ENCODE results near the gene ANO7. TPM values are rescaled to one million over a fixed set of nuclear protein-coding genes. Genes with fewer than 3 reads are reported as not detected.
A peak's percentile ranks its signal among the peaks of the same experiment; 100 is the strongest.

ANO7 gene
- total and polyA plus RNA-seq, 2 of the 13 experiments (the other 11 are each of a cell fraction or from before 2014, with no cell fraction given): 4.1 to 4.9 TPM

GRCh38 chr2:241209271-241209670 lies 20.8 kb downstream of the ANO7 start (continued):
- 0 out of 2 replicates have a peak, but pooled peaks have one; percentile 13 for TF ChIP-seq CTCF (CRISPR knock-in tag; IDR thresholded peaks at IDR 0.05)
- no peak for TF ChIP-seq ZNF160 (CRISPR knock-in tag; IDR thresholded peaks at IDR 0.05)
- TF ChIP-seq ZNF816 (CRISPR knock-in tag; IDR thresholded peaks at IDR 0.05; ENCODE audit: borderline replicate concordance): no peak

GRCh38 chr2:241211276-241211675 lies 22.8 kb downstream of the ANO7 start:
- Histone ChIP-seq H3K36me3 (replicated peaks in 1 of 2; ENCODE audit: control insufficient read depth in 1 of 2, insufficient read depth in 2 of 2, low read length in 2 of 2) (no peaks in the 10 kb centered on the region), H3K4me2 (ENCODE audit: low read depth, low read length) (no peak overlapping the region), H3K27ac (ENCODE audit: extremely low read length, insufficient read depth, low read length) (no peak overlapping the region), H3K9me3 (ENCODE audit: low read length) (no peaks in the 10 kb centered on the region), H4K20me1 (ENCODE audit: insufficient read depth, low read length) (no peaks in the 10 kb centered on the region), H3K79me2 (ENCODE audit: insufficient read depth, low read length) (no peaks in the 10 kb centered on the region), H3K27me3 (ENCODE audit: control insufficient read depth in 1 of 2, insufficient read depth in 2 of 2, low read length in 2 of 2) (peaks cover 29 to 57% of the 10 kb centered on the region in 2 experiments), H2AFZ (ENCODE audit: low read length) (no peak overlapping the region), H3K9ac (ENCODE audit: insufficient read depth, low read depth, low read length) (no peak overlapping the region), H3K4me3 (replicated peaks in 1 of 3; ENCODE audit: insufficient read depth in 1 of 3, low read depth in 2 of 3, low read length in 3 of 3) (no peak overlapping the region), H3K4me1 (ENCODE audit: insufficient read depth, low read length) (peaks cover 35% of the 10 kb centered on the region)
- in situ Hi-C loops (cut with HindIII; ENCODE audit: extremely low pct_ligation_motif_present, low pct_unique_long_range_greater_than_20kb) (loop anchor here (25.0 kb wide), 1 partner anchor 649 kb away; the partner anchor contains the start of genes ANKMY1, DUSP28 and RNPEPL1), intact Hi-C loops (cut with micrococcal nuclease; ENCODE audit: unreplicated experiment) (no loop called here)
- no peak for FAIRE-seq
- ChIA-PET CTCF (ENCODE audit: low intra/inter-chr PET ratio, low total read pairs) (interaction anchor here (1.0 kb wide), 1 partner anchor 130 kb away, joined by 3 read pairs; no protein-coding TSS in a partner anchor), POLR2A (no interaction called here)
- DNase-seq (ENCODE audit: low spot score): no peak
- 8% methylated on average over 2 of the region's 2 CpGs for WGBS (ENCODE audit: low lambda C conversion rate)
- peak; percentile 11; the same call in 2 of the 3 replicates for ATAC-seq
- BruUV-seq (replicated peaks): no TSS peak
- no peak for TF ChIP-seq EHMT2 (IDR thresholded peaks at IDR 0.05; ENCODE audit: borderline replicate concordance, low read depth, low read length)
- no peak for TF ChIP-seq ZNF704 (CRISPR knock-in tag; IDR thresholded peaks at IDR 0.05; ENCODE audit: borderline replicate concordance)
- TF ChIP-seq ZNF468 (CRISPR knock-in tag; IDR thresholded peaks at IDR 0.05): no peak
- TF ChIP-seq RBFOX2 (IDR thresholded peaks at IDR 0.05; ENCODE audit: low read depth, low read length): no peak
- no peak for TF ChIP-seq SKI (IDR thresholded peaks at IDR 0.05; ENCODE audit: partially characterized antibody)
- TF ChIP-seq CTCF (CRISPR knock-in tag; IDR thresholded peaks at IDR 0.05): peak; percentile 59
- TF ChIP-seq CENPX (CRISPR knock-in tag; IDR thresholded peaks at IDR 0.05): no peak
- no peak for TF ChIP-seq MXD1 (CRISPR knock-in tag; IDR thresholded peaks at IDR 0.05)
- TF ChIP-seq STAG1 (CRISPR knock-in tag; IDR thresholded peaks at IDR 0.05): peak; percentile 49
- no peak for TF ChIP-seq WIZ (CRISPR knock-in tag; IDR thresholded peaks at IDR 0.05)
- no peak for TF ChIP-seq ZNF639 (CRISPR knock-in tag; conservative IDR thresholded peaks at IDR 0.05)
- TF ChIP-seq MAZ (IDR thresholded peaks at IDR 0.05; ENCODE audit: borderline replicate concordance, low read depth, low read length): no peak
- TF ChIP-seq MAZ (CRISPR knock-in tag; IDR thresholded peaks at IDR 0.05; ENCODE audit: low read depth): no peak
- no peak for TF ChIP-seq ASH2L (IDR thresholded peaks at IDR 0.05; ENCODE audit: insufficient read length, low read depth, low read length)
